SK-N-MC (cell line): Measurements from ENCODE around the gene TMEM59.

ENCODE experiments used
- FOXP2 ChIP-seq: optimal IDR thresholded peaks from 2 replicates; pipeline ENCODE3; 2011; ENCODE audit warnings: mild to moderate bottlenecking, moderate library complexity; ENCODE audit not compliant: insufficient read depth; ENCODE audit errors: extremely low read length, control extremely low read depth
- POLR2AphosphoS5 ChIP-seq: IDR thresholded peaks from 2 replicates; pipeline ENCODE4 v1.6.1; 2012; ENCODE audit warnings: mild to moderate bottlenecking, low read depth, low read length, borderline replicate concordance

- TF ChIP-seq POLR2AphosphoS5 (no peak), FOXP2 (no peak)
These were observed 28.6 kb upstream of the TMEM59 start for GRCh38 chr1:54081306-54082270.
